MM.1S (cell line): ENCODE data around the gene CACNG7.

Source experiments
- DNase-seq: peaks from one replicate; pipeline ENCODE4 v3.0.0-alpha.2; 2015
- H2AFZ ChIP-seq: fragments of 300-600 bp; sonication (generic); 2 replicates; pipeline ENCODE4 v1.6.0; 2016; ENCODE audit warnings: antibody characterized with exemption, low read length
- H3F3A ChIP-seq: fragments of 300-600 bp; sonication (generic); 2 replicates; pipeline ENCODE4 v1.6.1; 2016; ENCODE audit warnings: mild to moderate bottlenecking, antibody characterized with exemption, low read length, moderate library complexity, mixed read lengths; ENCODE audit not compliant: insufficient read depth
- H3K27ac ChIP-seq: fragments of 300-600 bp; sonication (generic); 2 replicates; pipeline ENCODE4 v1.5.1; 2016; ENCODE audit warnings: mild to moderate bottlenecking, low read length
- H3K27me3 ChIP-seq: fragments of 300-600 bp; sonication (generic); replicated peaks from 2 replicates; pipeline ENCODE4 v1.6.0; 2016; ENCODE audit warnings: low read length; ENCODE audit not compliant: insufficient read depth
- H3K36me3 ChIP-seq: fragments of 300-600 bp; sonication (generic); replicated peaks from 2 replicates; pipeline ENCODE4 v1.6.1; 2016; ENCODE audit warnings: mild to moderate bottlenecking, low read length, mixed read lengths; ENCODE audit not compliant: insufficient read depth
- H3K4me1 ChIP-seq: fragments of 300-600 bp; sonication (generic); 2 replicates; pipeline ENCODE4 v1.6.1; 2016; ENCODE audit warnings: low read length, mixed read lengths
- H3K4me2 ChIP-seq: fragments of 300-600 bp; sonication (generic); 2 replicates; pipeline ENCODE4 v1.6.0; 2016; ENCODE audit warnings: low read depth, low read length
- H3K4me3 ChIP-seq: fragments of 300-600 bp; sonication (generic); 2 replicates; pipeline ENCODE4 v1.5.1; 2016; ENCODE audit warnings: low read length, mixed read lengths
- H3K79me2 ChIP-seq: fragments of 300-600 bp; sonication (generic); 2 replicates; pipeline ENCODE4 v1.6.1; 2016; ENCODE audit warnings: mixed run types, low read length, mixed read lengths
- H3K9ac ChIP-seq: fragments of 300-600 bp; sonication (generic); 2 replicates; pipeline ENCODE4 v1.6.1; 2016; ENCODE audit warnings: low read length, mixed read lengths
- H3K9me2 ChIP-seq: fragments of 300-600 bp; sonication (generic); replicated peaks from 2 replicates; pipeline ENCODE4 v1.6.1; 2016; ENCODE audit warnings: mild to moderate bottlenecking, low read length, mixed read lengths; ENCODE audit not compliant: insufficient read depth
- H3K9me3 ChIP-seq: fragments of 300-600 bp; sonication (generic); replicated peaks from 2 replicates; pipeline ENCODE4 v1.6.1; 2016; ENCODE audit warnings: mild to moderate bottlenecking, low read length, mixed read lengths; ENCODE audit not compliant: insufficient read depth
- H4K20me1 ChIP-seq: fragments of 300-600 bp; sonication (generic); 2 replicates; pipeline ENCODE4 v1.6.1; 2016; ENCODE audit warnings: mild to moderate bottlenecking, low read length, moderate library complexity, mixed read lengths; ENCODE audit not compliant: insufficient read depth
- CTCF ChIP-seq: fragments of 300-600 bp; sonication (generic); IDR thresholded peaks from 2 replicates; pipeline ENCODE4 v1.5.1; 2016; ENCODE audit warnings: antibody characterized with exemption, low read length, mixed read lengths
- EZH2 ChIP-seq: fragments of 300-600 bp; sonication (generic); optimal IDR thresholded peaks from 2 replicates; pipeline ENCODE3; 2017; ENCODE audit warnings: low read depth, mild to moderate bottlenecking, antibody characterized with exemption, low read length, mixed read lengths
- EZH2phosphoT487 ChIP-seq: fragments of 300-600 bp; sonication (generic); IDR thresholded peaks from 2 replicates; pipeline ENCODE4 v1.6.1; 2018; ENCODE audit warnings: antibody characterized with exemption, low read length

The CACNG7 gene

GRCh38 chr19:53951947-53952346 lies 42.9 kb downstream of the CACNG7 start:
- DNase-seq = no peak
- H3K9me2 ChIP-seq = no peaks in the 10 kb centered on the region
- no peaks in the 10 kb centered on the region for H4K20me1 ChIP-seq
- no peak overlapping the region for H3K4me2 ChIP-seq
- H3K4me3 ChIP-seq = no peak overlapping the region
- H3K27ac ChIP-seq = no peak overlapping the region
- peaks cover 5% of the 10 kb centered on the region for H3K27me3 ChIP-seq
- TF ChIP-seq EZH2 (no peak), EZH2phosphoT487 (no peak), CTCF (no peak)
- H3K9me3 ChIP-seq = no peaks in the 10 kb centered on the region
- no peaks in the 10 kb centered on the region for H3K36me3 ChIP-seq
- H3K9ac ChIP-seq = no peak overlapping the region
- H2AFZ ChIP-seq = no peak overlapping the region
- no peaks in the 10 kb centered on the region for H3F3A ChIP-seq
- H3K79me2 ChIP-seq = no peaks in the 10 kb centered on the region
- no peaks in the 10 kb centered on the region for H3K4me1 ChIP-seq

GRCh38 chr19:53953383-53953782 lies 44.3 kb downstream of the CACNG7 start:
- no peak overlapping the region for H3K4me3 ChIP-seq
- no peak overlapping the region for H3K27ac ChIP-seq
- H3K36me3 ChIP-seq = no peaks in the 10 kb centered on the region
- no peak overlapping the region for H3K4me2 ChIP-seq
- no peaks in the 10 kb centered on the region for H3K9me2 ChIP-seq
- no peaks in the 10 kb centered on the region for H3K79me2 ChIP-seq
- no peaks in the 10 kb centered on the region for H3F3A ChIP-seq
- H3K27me3 ChIP-seq = peaks cover 13% of the 10 kb centered on the region
- H3K9ac ChIP-seq = no peak overlapping the region
- H4K20me1 ChIP-seq = no peaks in the 10 kb centered on the region
- DNase-seq = no peak
- no peak overlapping the region for H2AFZ ChIP-seq
- no peaks in the 10 kb centered on the region for H3K4me1 ChIP-seq
- no peak for TF ChIP-seq EZH2phosphoT487
- TF ChIP-seq EZH2 = no peak
- no peak for TF ChIP-seq CTCF
- no peaks in the 10 kb centered on the region for H3K9me3 ChIP-seq

- DNase-seq = no peak
- H3K27me3 ChIP-seq = peaks cover 26% of the 10 kb centered on the region
Measured at GRCh38 chr19:53957448-53958167, 48.5 kb downstream of the CACNG7 start.

More at GRCh38 chr19:53957448-53958167, 48.5 kb downstream of the CACNG7 start:
- H3F3A ChIP-seq = no peaks in the 10 kb centered on the region
- H3K79me2 ChIP-seq = no peaks in the 10 kb centered on the region
- no peaks in the 10 kb centered on the region for H4K20me1 ChIP-seq
- H3K9me3 ChIP-seq = no peaks in the 10 kb centered on the region
- H2AFZ ChIP-seq = no peak overlapping the region
- no peak overlapping the region for H3K9ac ChIP-seq
- no peaks in the 10 kb centered on the region for H3K36me3 ChIP-seq
- no peaks in the 10 kb centered on the region for H3K9me2 ChIP-seq
- H3K4me1 ChIP-seq = no peaks in the 10 kb centered on the region
- H3K4me2 ChIP-seq = no peak overlapping the region
- no peak overlapping the region for H3K4me3 ChIP-seq
- no peak overlapping the region for H3K27ac ChIP-seq
- TF ChIP-seq EZH2phosphoT487 (no peak), EZH2 (no peak), CTCF (no peak)
